C4-2B (cell line): ENCODE data around the gene JPT2.

Experiments
- CTCF ChIP-seq: fragments of 450-650 bp; conservative IDR thresholded peaks from 2 replicates; pipeline ENCODE4 v1.5.1; 2017; ENCODE audit warnings: mild to moderate bottlenecking
- ZFX ChIP-seq: fragments of 450-650 bp; IDR thresholded peaks from 2 replicates; pipeline ENCODE4 v1.6.1; 2017

DNA sequence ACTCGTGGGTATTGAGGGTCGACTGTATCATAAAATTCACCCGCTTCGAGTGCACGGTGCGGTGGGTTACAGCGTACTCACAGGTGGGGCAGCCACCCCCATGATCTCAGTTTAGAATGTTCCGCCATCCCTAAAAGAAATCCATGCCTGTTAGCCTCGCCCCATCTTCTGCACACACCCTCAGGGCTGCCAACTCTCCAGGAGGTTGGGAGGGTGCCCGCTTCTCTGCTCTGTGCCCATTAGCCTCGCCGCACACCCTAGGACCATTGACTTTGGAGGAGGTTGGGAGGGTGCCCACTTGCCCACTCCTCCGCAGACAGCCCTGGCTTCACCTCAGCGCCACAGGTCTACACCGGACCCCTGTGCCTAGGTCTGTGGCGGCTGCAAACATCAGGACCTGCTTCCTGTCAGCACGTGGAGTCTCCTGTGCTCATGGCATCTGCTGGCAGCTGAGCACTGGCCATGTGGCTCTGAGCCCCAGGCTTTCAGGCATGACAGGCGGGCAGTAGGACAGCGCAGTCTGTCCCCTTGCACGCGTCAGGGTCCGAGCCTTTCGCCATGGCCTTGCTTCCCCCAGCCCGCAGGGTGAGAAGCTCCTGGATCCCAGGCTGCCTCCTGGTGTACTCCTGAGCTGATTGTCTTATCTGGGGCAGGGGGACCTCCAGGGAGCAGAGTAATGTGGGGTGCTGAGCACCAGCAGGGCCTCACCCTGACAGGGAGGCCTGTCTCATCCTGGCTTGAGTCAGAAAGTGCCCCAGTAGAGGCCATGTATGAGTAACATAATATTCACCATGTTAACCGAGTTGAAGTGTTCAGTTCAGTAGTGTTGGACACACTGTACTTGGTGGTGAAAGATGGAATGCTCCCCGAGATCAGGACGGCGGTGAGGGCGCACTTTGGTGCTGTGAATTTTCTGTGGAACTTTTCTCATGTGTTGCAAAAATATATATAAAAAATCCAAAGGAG lies 71.4 kb downstream of the JPT2 start:
- TF ChIP-seq CTCF (no peak), ZFX (no peak)
